AG04450 (cell line): ENCODE data around the gene FREM1. TPM values are rescaled to one million over a fixed set of nuclear protein-coding genes. Genes with fewer than 3 reads are reported as not detected.

Experiments
- CTCF ChIA-PET: fragments of 300-600, 350-600 bp; formaldehyde crosslinking; extraction: SDS; loops from one replicate; lab custom pipeline; 2022; ENCODE audit warnings: antibody characterized with exemption, inconsistent platforms; lab: Charles Lee
- POLR2A ChIA-PET: fragments of 350-600 bp; formaldehyde crosslinking; extraction: SDS; loops from one replicate; lab custom pipeline; 2021; ENCODE audit warnings: antibody characterized with exemption, inconsistent platforms; lab: Yijun Ruan, JAX
- DNase-seq: peaks from one replicate; pipeline ENCODE4 v3.0.0-alpha.2; 2011; ENCODE audit warnings: low read depth, low spot score
- H3K27ac ChIP-seq: one replicate; pipeline ENCODE4 v1.5.1; 2012; ENCODE audit warnings: low read depth, low read length, control low read depth
- H3K27me3 ChIP-seq: one replicate; pipeline ENCODE4 v1.6.0; 2012; ENCODE audit warnings: low read length; ENCODE audit not compliant: control insufficient read depth, insufficient read depth
- H3K4me3 ChIP-seq: 2 replicates; pipeline ENCODE4 v1.5.1; 2011; ENCODE audit warnings: mild to moderate bottlenecking, low read depth, low read length, control low read depth
- H3K9me3 ChIP-seq: 2 replicates; pipeline ENCODE4 v1.5.1; 2012; ENCODE audit warnings: low read length; ENCODE audit not compliant: control insufficient read depth, insufficient read depth
- polyA plus RNA-seq: library from polyadenylated mRNA; depleted of rRNA; stranded (reverse); fragments of >200 nt; gene quantifications from 2 replicates; pipeline ENCODE4 v1.2.3, GENCODE V29; 2011
- TF ChIP-seq, protein P1 (sequence below): IDR thresholded peaks from 2 replicates; pipeline ENCODE4 v1.5.1; 2011; ENCODE audit warnings: low read depth, low read length, control low read depth, inconsistent platforms

Gene FREM1
- polyA plus RNA-seq, 1 experiment: not detected

DNA sequence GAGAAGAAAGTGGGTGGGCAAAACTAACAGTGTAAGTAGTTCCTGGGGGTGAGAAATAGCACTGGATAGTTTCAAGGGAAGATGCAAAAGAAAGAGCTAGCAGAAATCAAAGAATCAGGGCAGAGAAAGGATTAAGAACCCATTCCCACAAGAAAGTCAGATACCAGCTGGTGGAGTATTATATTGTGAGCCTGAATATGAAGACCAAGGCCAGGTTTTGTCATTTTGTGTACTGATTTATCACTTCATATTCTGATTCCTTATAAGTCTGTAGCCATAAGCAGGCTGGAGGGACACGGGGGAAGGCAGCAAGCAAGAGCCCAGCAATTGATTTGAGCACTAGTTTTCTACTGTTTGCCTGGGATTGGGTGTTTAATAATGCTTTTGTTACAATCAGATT, 80.2 kb downstream of the FREM1 start:
- TF ChIP-seq, protein P1, sequence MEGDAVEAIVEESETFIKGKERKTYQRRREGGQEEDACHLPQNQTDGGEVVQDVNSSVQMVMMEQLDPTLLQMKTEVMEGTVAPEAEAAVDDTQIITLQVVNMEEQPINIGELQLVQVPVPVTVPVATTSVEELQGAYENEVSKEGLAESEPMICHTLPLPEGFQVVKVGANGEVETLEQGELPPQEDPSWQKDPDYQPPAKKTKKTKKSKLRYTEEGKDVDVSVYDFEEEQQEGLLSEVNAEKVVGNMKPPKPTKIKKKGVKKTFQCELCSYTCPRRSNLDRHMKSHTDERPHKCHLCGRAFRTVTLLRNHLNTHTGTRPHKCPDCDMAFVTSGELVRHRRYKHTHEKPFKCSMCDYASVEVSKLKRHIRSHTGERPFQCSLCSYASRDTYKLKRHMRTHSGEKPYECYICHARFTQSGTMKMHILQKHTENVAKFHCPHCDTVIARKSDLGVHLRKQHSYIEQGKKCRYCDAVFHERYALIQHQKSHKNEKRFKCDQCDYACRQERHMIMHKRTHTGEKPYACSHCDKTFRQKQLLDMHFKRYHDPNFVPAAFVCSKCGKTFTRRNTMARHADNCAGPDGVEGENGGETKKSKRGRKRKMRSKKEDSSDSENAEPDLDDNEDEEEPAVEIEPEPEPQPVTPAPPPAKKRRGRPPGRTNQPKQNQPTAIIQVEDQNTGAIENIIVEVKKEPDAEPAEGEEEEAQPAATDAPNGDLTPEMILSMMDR: no peak
- ChIA-PET CTCF (no interaction called here), POLR2A (no interaction called here)
- DNase-seq: no peak
- Histone ChIP-seq H3K27me3 (peaks cover 2% of the 10 kb centered on the region), H3K4me3 (no peak overlapping the region), H3K27ac (no peak overlapping the region), H3K9me3 (no peaks in the 10 kb centered on the region)

DNA sequence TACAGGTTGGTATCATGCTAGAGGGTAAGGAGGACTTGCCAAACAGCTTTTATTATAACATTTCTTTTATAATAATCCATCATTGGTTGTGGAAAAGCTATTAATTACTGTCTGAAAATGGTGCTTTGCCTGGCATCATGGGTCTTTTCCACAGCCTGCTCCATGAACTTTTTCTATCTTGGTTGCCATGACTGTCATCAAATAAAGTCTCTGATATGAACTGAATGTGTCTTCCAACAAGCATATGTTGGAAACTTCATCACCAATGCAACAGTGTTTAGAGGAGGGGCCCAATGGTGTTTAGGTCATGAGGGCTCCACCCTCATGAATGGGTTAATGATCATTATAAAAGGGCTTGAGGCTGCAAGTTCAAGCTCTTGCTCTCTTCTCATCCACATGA, 81.0 kb downstream of the FREM1 start:
- Histone ChIP-seq H3K27me3 (peaks cover 2% of the 10 kb centered on the region), H3K9me3 (no peaks in the 10 kb centered on the region), H3K27ac (no peak overlapping the region), H3K4me3 (no peak overlapping the region)
- no peak for DNase-seq
- POLR2A ChIA-PET: no interaction called here
- TF ChIP-seq, protein P1: no peak
- CTCF ChIA-PET: no interaction called here

DNA sequence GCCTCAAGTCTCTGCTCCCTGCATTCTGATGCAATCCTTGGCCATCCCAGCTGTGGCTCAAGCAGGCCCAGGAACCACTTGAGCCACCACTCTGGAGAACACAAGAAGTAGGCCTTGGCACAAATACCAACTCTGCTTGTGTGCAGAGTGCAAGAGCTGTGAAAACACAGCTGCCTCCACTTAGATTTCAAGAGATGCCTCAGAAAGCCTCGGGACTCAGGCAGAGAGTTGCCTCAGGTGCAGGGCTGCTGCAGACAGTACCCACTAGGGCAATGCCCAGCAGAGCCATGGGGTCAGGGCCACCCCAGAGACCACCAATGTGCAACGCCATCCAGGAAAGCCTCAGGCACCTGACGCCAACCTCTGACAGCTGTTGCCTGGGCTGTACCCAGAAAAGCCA, 82.4 kb downstream of the FREM1 start:
- Histone ChIP-seq H3K27me3 (peaks cover 2% of the 10 kb centered on the region), H3K4me3 (no peak overlapping the region), H3K9me3 (no peaks in the 10 kb centered on the region), H3K27ac (no peak overlapping the region)
- ChIA-PET CTCF (no interaction called here), POLR2A (no interaction called here)
- DNase-seq: no peak
- TF ChIP-seq, protein P1: no peak

DNA sequence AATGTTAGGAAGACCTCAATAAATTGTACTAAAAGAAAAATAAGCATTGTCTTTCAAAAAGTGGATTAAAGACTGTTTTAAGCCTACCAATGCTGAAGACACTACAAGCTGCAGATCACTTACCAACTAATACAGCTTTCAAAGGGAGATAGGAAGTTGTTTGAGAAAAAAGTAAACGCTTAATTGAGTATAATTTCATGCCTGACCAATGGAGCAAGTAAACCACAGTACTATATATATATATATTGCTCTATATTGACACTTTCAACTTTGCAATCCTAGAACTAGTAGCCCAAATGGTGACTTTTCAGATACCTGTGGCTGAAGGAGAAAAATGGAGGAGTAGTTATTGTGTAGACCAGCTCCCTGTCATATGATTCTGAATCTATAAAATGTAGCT, 85.7 kb downstream of the FREM1 start:
- DNase-seq: no peak
- Histone ChIP-seq H3K27me3 (no peaks in the 10 kb centered on the region), H3K9me3 (no peaks in the 10 kb centered on the region), H3K27ac (no peak overlapping the region), H3K4me3 (no peak overlapping the region)
- TF ChIP-seq, protein P1: no peak
- ChIA-PET CTCF (no interaction called here), POLR2A (no interaction called here)

DNA sequence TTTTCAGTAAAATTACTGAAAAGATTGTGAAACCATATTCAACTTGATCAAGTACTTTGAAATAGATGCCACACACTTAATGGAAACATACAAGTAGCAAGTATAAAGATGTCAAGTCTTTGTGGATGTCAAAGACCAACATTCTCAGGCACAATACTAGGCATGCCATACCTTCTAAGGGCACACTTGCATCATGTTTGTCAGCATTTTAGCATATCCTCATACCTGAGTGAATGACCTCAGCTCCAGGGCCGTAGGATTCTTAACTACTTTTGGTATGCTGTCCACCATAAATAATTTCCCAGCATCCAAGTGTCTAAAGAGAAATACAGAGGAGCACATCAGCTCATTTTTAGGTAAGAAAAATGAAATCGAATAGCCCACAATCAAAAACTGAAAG, 86.4 kb downstream of the FREM1 start:
- CTCF ChIA-PET: no interaction called here
- H3K27me3 ChIP-seq: no peaks in the 10 kb centered on the region
- TF ChIP-seq, protein P1: no peak

More for the DNA sequence above, 86.4 kb downstream of the FREM1 start:
- Histone ChIP-seq H3K4me3 (no peak overlapping the region), H3K9me3 (no peaks in the 10 kb centered on the region), H3K27ac (no peak overlapping the region)
- no peak for DNase-seq
- POLR2A ChIA-PET: no interaction called here
